IMR-90 (cell line): ENCODE results near the gene MICAL3. TPM values are rescaled to one million over a fixed set of nuclear protein-coding genes. Genes with fewer than 3 reads are reported as not detected.

ENCODE experiments used
- ATAC-seq: fragments of 200-7000 bp; cut with Tn5 transposase; 2 replicates; pipeline ENCODE4 v1.9.1; 2020; ENCODE audit warnings: low read depth, mild to moderate bottlenecking, moderate library complexity
- BruUV-seq: library from RNA; stranded (reverse); fragments of 400-500 nt; replicated peaks from 2 replicates; lab custom pipeline; 2021; lab: Mats Ljungman, UMichigan
- CTCF ChIA-PET: fragments of 300-600 bp; formaldehyde crosslinking; extraction: SDS; loops from one replicate; lab custom pipeline; 2021; ENCODE audit warnings: antibody characterized with exemption; lab: Yijun Ruan, JAX
- POLR2A ChIA-PET: fragments of 300-600 bp; sonication (Branson Sonifier 250); formaldehyde crosslinking; loops from one replicate; lab custom pipeline; 2022; ENCODE audit warnings: antibody characterized with exemption; ENCODE audit not compliant: unreplicated experiment; lab: Charles Lee
- DNase-seq: peaks from one replicate; pipeline ENCODE4 v3.0.0; 2013
- H2AFZ ChIP-seq: replicated peaks from 2 replicates; pipeline ENCODE3; 2013; ENCODE audit warnings: low read length, mild to moderate bottlenecking; ENCODE audit not compliant: poor library complexity
- H2AK5ac ChIP-seq: 2 replicates; pipeline ENCODE4 v1.6.1; 2013; ENCODE audit warnings: low read depth, low read length, inconsistent platforms
- H2AK9ac ChIP-seq: replicated peaks from 2 replicates; pipeline ENCODE3; 2013; ENCODE audit warnings: mild to moderate bottlenecking, low read depth, low read length, moderate library complexity; ENCODE audit not compliant: poor library complexity
- H2BK120ac ChIP-seq: 2 replicates; pipeline ENCODE4 v1.6.1; 2013; ENCODE audit warnings: low read depth, low read length, inconsistent platforms
- H2BK15ac ChIP-seq: 3 replicates; pipeline ENCODE4 v1.6.1; 2013; ENCODE audit warnings: low read depth, low read length, inconsistent platforms
- H2BK20ac ChIP-seq: 2 replicates; pipeline ENCODE4 v1.6.1; 2013; ENCODE audit warnings: low read depth, mild to moderate bottlenecking, inconsistent platforms, low read length, moderate library complexity
- H2BK5ac ChIP-seq: 2 replicates; pipeline ENCODE4 v1.6.1; 2013; ENCODE audit warnings: mild to moderate bottlenecking, low read depth, low read length, inconsistent platforms; ENCODE audit not compliant: poor library complexity, severe bottlenecking
- H3K14ac ChIP-seq: replicated peaks from 2 replicates; pipeline ENCODE4 v1.6.1; 2013; ENCODE audit warnings: low read depth, low read length, inconsistent platforms
- H3K18ac ChIP-seq: 2 replicates; pipeline ENCODE4 v1.6.1; 2013; ENCODE audit warnings: low read depth, low read length, control low read depth
- H3K23ac ChIP-seq: 2 replicates; pipeline ENCODE4 v1.6.1; 2013; ENCODE audit warnings: low read depth, low read length, inconsistent platforms
- H3K27ac ChIP-seq: 2 replicates; pipeline ENCODE4 v1.5.1; 2013; ENCODE audit warnings: mild to moderate bottlenecking, control low read depth, low read length; ENCODE audit not compliant: insufficient read depth
- H3K27me3 ChIP-seq: 2 replicates; pipeline ENCODE4 v1.6.1; 2013; ENCODE audit warnings: low read length; ENCODE audit not compliant: control insufficient read depth, insufficient read depth
- H3K36me3 ChIP-seq: 2 replicates; pipeline ENCODE4 v1.6.1; 2013; ENCODE audit warnings: low read length, mixed read lengths; ENCODE audit not compliant: control insufficient read depth, insufficient read depth
- H3K4ac ChIP-seq: 2 replicates; pipeline ENCODE4 v1.6.1; 2013; ENCODE audit warnings: low read depth, low read length, inconsistent platforms
- H3K4me1 ChIP-seq: 2 replicates; pipeline ENCODE4 v1.6.1; 2013; ENCODE audit warnings: low read length, mixed read lengths; ENCODE audit not compliant: control insufficient read depth, insufficient read depth
- H3K4me2 ChIP-seq: 2 replicates; pipeline ENCODE4 v1.6.1; 2013; ENCODE audit warnings: low read depth, mild to moderate bottlenecking, control low read depth, low read length, moderate library complexity
- H3K4me3 ChIP-seq: 2 replicates; pipeline ENCODE4 v1.5.1; 2013; ENCODE audit warnings: low read depth, mild to moderate bottlenecking, control low read depth, low read length, moderate library complexity; ENCODE audit not compliant: insufficient read depth
- H3K56ac ChIP-seq: 2 replicates; pipeline ENCODE4 v1.6.1; 2013; ENCODE audit warnings: low read length, inconsistent platforms; ENCODE audit not compliant: insufficient read depth; ENCODE audit errors: extremely low read depth
- H3K79me1 ChIP-seq, 2 experiments: 2 replicates each; pipeline ENCODE4 v1.6.1; 2013; ENCODE audit warnings: low read length in 2 of 2, inconsistent platforms in 1 of 2, low read depth in 1 of 2
- H3K9ac ChIP-seq: 2 replicates; pipeline ENCODE4 v1.6.1; 2013; ENCODE audit warnings: low read depth, low read length, control low read depth
- H3K9me1 ChIP-seq: 2 replicates; pipeline ENCODE4 v1.6.1; 2013; ENCODE audit warnings: low read length, inconsistent platforms; ENCODE audit not compliant: insufficient read depth
- H3K9me3 ChIP-seq: 2 replicates; pipeline ENCODE4 v1.6.1; 2013; ENCODE audit warnings: low read length; ENCODE audit not compliant: control insufficient read depth, insufficient read depth
- H4K20me1 ChIP-seq: 2 replicates; pipeline ENCODE4 v1.6.1; 2013; ENCODE audit warnings: low read length, inconsistent platforms; ENCODE audit not compliant: insufficient read depth
- H4K5ac ChIP-seq: 2 replicates; pipeline ENCODE4 v1.6.1; 2013; ENCODE audit warnings: mild to moderate bottlenecking, low read depth, low read length, control low read depth
- H4K8ac ChIP-seq, 2 experiments: 2 replicates each; pipeline ENCODE4 v1.6.1; 2013; ENCODE audit warnings: low read depth in 2 of 2, low read length in 2 of 2, control low read depth in 1 of 2, inconsistent platforms in 1 of 2
- H4K91ac ChIP-seq: 2 replicates; pipeline ENCODE4 v1.6.1; 2013; ENCODE audit warnings: low read depth, low read length, inconsistent platforms; ENCODE audit not compliant: insufficient read depth
- RCOR1 ChIP-seq: IDR thresholded peaks from 2 replicates; pipeline ENCODE4 v1.6.1; 2012; ENCODE audit warnings: mild to moderate bottlenecking, low read length, improper control_type of control experiment; ENCODE audit not compliant: insufficient replicate concordance
- WGBS, 2 experiments: methylation state at CpG; one replicate each; pipeline versions ENCODE4 v1.1.5 to v1.1.7; 2013; ENCODE audit warnings: missing lambda C conversion rate in 2 of 2; ENCODE audit not compliant: insufficient read length in 1 of 2; ENCODE audit errors: extremely low coverage in 2 of 2; 5-methylcytosine and 5-hydroxymethylcytosine counted together
- dilution Hi-C: fragments of 300-500 bp; cut with HindIII; formaldehyde crosslinking; loops from one replicate; pipeline ENCODE4 v1.14.3; 2018; ENCODE audit warnings: low sequenced_read_pairs; ENCODE audit not compliant: unreplicated experiment
- in situ Hi-C: fragments of 300-500 bp; cut with MboI; formaldehyde crosslinking; loops from 3 replicates; pipeline ENCODE4 v1.14.3; 2019; ENCODE audit warnings: low sequenced_read_pairs, inconsistent platforms, mixed read lengths
- intact Hi-C: fragments of 100-400 bp; cut with micrococcal nuclease; formaldehyde crosslinking; loops from 2 replicates; pipeline ENCODE4 v1.10.0; 2022
- polyA plus RNA-seq, 3 experiments: library from polyadenylated mRNA; depleted of rRNA; stranded (reverse); fragments of >200 nt; gene quantifications; 2 replicates each; pipeline ENCODE4 v1.2.3, GENCODE V29; 2012; ENCODE audit warnings: low replicate concordance in 1 of 3
- total RNA-seq: library from RNA; depleted of rRNA; stranded (reverse); fragments of >200 nt; gene quantifications from 2 replicates; pipeline ENCODE4 v1.2.3, GENCODE V29; 2012
- TF ChIP-seq, protein P1 (sequence below): fragments of 150-350 bp; IDR thresholded peaks from 2 replicates; pipeline ENCODE4 v1.6.1; 2017; ENCODE audit warnings: mild to moderate bottlenecking, antibody characterized with exemption, low read length, low read depth

The MICAL3 gene
- total and polyA plus RNA-seq, 2 of the 4 experiments (the other 2 are of a cell fraction), result 17.6 to 26.8 TPM

DNA sequence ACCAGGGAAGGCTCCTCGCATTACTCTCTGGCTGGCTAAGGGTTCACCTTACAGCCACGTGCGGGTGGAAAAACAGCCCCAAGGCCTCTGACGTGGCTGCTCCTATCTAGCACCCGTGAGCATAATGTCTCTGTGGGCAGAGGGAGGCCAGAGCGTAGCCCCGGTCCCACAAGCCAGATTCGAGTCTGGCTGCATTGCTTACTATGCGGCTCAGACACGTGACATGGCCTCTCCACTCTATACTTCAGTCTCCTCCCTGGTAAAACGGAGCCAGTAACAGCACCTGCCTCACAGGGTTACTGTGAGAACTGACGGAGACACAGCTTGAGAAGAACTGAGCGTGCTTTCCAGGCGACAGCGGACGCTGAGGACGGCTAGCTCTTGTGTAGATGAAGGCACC, 144.3 kb downstream of the MICAL3 start:
- H2AK9ac ChIP-seq, result no peak overlapping the region
- CTCF ChIA-PET, result no interaction called here
- peaks cover 0 to 5% of the 10 kb centered on the region in 2 experiments; a peak in 1 of 4 replicates for H3K79me1 ChIP-seq

More for the DNA sequence above, 144.3 kb downstream of the MICAL3 start:
- no peak for ATAC-seq
- 90% methylated on average over 10 of the region's 17 CpGs; no CpG with 5 or more reads in 1 of the 2 experiments for WGBS, 2 experiments
- Histone ChIP-seq H3K9me1 (peaks cover 9% of the 10 kb centered on the region), H2BK120ac (no peak overlapping the region), H3K14ac (no peak overlapping the region), H4K5ac (no peak overlapping the region), H3K9me3 (no peaks in the 10 kb centered on the region), H3K4me3 (no peak overlapping the region), H2AFZ (no peak overlapping the region), H2AK5ac (no peak overlapping the region), H2BK20ac (no peak overlapping the region), H3K27ac (no peak overlapping the region), H4K20me1 (peaks cover 4% of the 10 kb centered on the region), H3K27me3 (no peaks in the 10 kb centered on the region), H3K36me3 (peaks cover 26% of the 10 kb centered on the region), H4K8ac (no peak overlapping the region), H2BK5ac (no peak overlapping the region), H3K23ac (no peak overlapping the region), H3K18ac (no peak overlapping the region), H3K9ac (no peak overlapping the region), H3K4me1 (peaks cover 5% of the 10 kb centered on the region), H4K91ac (no peak overlapping the region), H3K4me2 (no peak overlapping the region), H3K4ac (no peak overlapping the region), H2BK15ac (no peak overlapping the region), H3K56ac (no peak overlapping the region)
- no peak for TF ChIP-seq RCOR1
- TF ChIP-seq, protein P1, sequence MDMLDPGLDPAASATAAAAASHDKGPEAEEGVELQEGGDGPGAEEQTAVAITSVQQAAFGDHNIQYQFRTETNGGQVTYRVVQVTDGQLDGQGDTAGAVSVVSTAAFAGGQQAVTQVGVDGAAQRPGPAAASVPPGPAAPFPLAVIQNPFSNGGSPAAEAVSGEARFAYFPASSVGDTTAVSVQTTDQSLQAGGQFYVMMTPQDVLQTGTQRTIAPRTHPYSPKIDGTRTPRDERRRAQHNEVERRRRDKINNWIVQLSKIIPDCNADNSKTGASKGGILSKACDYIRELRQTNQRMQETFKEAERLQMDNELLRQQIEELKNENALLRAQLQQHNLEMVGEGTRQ, result no peak
- POLR2A ChIA-PET, result no interaction called here
- no peak for DNase-seq
- BruUV-seq, result no TSS peak
- intact Hi-C loops, result no loop called here
- dilution Hi-C loops, result no loop called here
- in situ Hi-C loops, result no loop called here
